Measurements from ENCODE around the gene MRPS15.

Gene MRPS15

GRCh38 chr1:36442337-36442736 is 21.8 kb downstream of the MRPS15 start:
- no peaks in the 10 kb centered on the region for H3K27me3 ChIP-seq (ENCODE audit: insufficient read depth, poor library complexity, severe bottlenecking)
- no peak overlapping the region for H3K27ac ChIP-seq (replicated peaks)
- TF ChIP-seq SPI1 (IDR thresholded peaks at IDR 0.05; ENCODE audit: borderline replicate concordance, low read depth) (no peak), GABPA (IDR thresholded peaks at IDR 0.05; ENCODE audit: low read depth) (no peak), POLR2AphosphoS5 (IDR thresholded peaks at IDR 0.05; ENCODE audit: low read depth) (no peak), REST (IDR thresholded peaks at IDR 0.05; ENCODE audit: insufficient replicate concordance, low read depth) (no peak)
- TF ChIP-seq, protein P1, sequence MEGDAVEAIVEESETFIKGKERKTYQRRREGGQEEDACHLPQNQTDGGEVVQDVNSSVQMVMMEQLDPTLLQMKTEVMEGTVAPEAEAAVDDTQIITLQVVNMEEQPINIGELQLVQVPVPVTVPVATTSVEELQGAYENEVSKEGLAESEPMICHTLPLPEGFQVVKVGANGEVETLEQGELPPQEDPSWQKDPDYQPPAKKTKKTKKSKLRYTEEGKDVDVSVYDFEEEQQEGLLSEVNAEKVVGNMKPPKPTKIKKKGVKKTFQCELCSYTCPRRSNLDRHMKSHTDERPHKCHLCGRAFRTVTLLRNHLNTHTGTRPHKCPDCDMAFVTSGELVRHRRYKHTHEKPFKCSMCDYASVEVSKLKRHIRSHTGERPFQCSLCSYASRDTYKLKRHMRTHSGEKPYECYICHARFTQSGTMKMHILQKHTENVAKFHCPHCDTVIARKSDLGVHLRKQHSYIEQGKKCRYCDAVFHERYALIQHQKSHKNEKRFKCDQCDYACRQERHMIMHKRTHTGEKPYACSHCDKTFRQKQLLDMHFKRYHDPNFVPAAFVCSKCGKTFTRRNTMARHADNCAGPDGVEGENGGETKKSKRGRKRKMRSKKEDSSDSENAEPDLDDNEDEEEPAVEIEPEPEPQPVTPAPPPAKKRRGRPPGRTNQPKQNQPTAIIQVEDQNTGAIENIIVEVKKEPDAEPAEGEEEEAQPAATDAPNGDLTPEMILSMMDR (IDR thresholded peaks at IDR 0.05; ENCODE audit: insufficient read depth, low read length) = no peak
- H3K4me3 ChIP-seq (replicated peaks; ENCODE audit: insufficient read depth, low read length) = no peak overlapping the region
- no peak for DNase-seq (ENCODE audit: low read depth in 1 of 2, low spot score in 1 of 2)

GRCh38 chr1:36440646-36441045 is 23.5 kb downstream of the MRPS15 start:
- DNase-seq (ENCODE audit: low read depth in 1 of 2, low spot score in 1 of 2) = no peak
- Histone ChIP-seq H3K27me3 (ENCODE audit: insufficient read depth, poor library complexity, severe bottlenecking) (no peaks in the 10 kb centered on the region), H3K27ac (replicated peaks) (no peak overlapping the region), H3K4me3 (replicated peaks; ENCODE audit: insufficient read depth, low read length) (no peak overlapping the region)
- TF ChIP-seq SPI1 (IDR thresholded peaks at IDR 0.05; ENCODE audit: borderline replicate concordance, low read depth) = no peak
- no peak for TF ChIP-seq GABPA (IDR thresholded peaks at IDR 0.05; ENCODE audit: low read depth)
- TF ChIP-seq REST (IDR thresholded peaks at IDR 0.05; ENCODE audit: insufficient replicate concordance, low read depth) = no peak
- TF ChIP-seq, protein P1 (IDR thresholded peaks at IDR 0.05; ENCODE audit: insufficient read depth, low read length) = no peak
- TF ChIP-seq POLR2AphosphoS5 (IDR thresholded peaks at IDR 0.05; ENCODE audit: low read depth) = no peak

- H3K27me3 ChIP-seq (ENCODE audit: insufficient read depth, poor library complexity, severe bottlenecking) = no peaks in the 10 kb centered on the region
- TF ChIP-seq GABPA (IDR thresholded peaks at IDR 0.05; ENCODE audit: low read depth) = no peak
- TF ChIP-seq SPI1 (IDR thresholded peaks at IDR 0.05; ENCODE audit: borderline replicate concordance, low read depth) = no peak
- TF ChIP-seq, protein P1 (IDR thresholded peaks at IDR 0.05; ENCODE audit: insufficient read depth, low read length) = no peak
- no peak for TF ChIP-seq REST (IDR thresholded peaks at IDR 0.05; ENCODE audit: insufficient replicate concordance, low read depth)
- TF ChIP-seq POLR2AphosphoS5 (IDR thresholded peaks at IDR 0.05; ENCODE audit: low read depth) = no peak
- DNase-seq (ENCODE audit: low read depth in 1 of 2, low spot score in 1 of 2) = no peak
- H3K4me3 ChIP-seq (replicated peaks; ENCODE audit: insufficient read depth, low read length) = no peak overlapping the region
- no peak overlapping the region for H3K27ac ChIP-seq (replicated peaks)
Measured at GRCh38 chr1:36440044-36440443, 24.1 kb downstream of the MRPS15 start.

All from HL-60 (cell line).